ENCODE results near the gene BOK. TPM values are rescaled to one million over a fixed set of nuclear protein-coding genes. Genes with fewer than 3 reads are reported as not detected.
A peak's percentile ranks its signal among the peaks of the same experiment; 100 is the strongest.

BOK gene
- total and polyA plus RNA-seq, 9 of the 15 experiments (the other 6 are each of a cell fraction or from before 2014, with no cell fraction given): 0.03 to 3.3 (median 2.0) TPM; not detected in 1

DNA sequence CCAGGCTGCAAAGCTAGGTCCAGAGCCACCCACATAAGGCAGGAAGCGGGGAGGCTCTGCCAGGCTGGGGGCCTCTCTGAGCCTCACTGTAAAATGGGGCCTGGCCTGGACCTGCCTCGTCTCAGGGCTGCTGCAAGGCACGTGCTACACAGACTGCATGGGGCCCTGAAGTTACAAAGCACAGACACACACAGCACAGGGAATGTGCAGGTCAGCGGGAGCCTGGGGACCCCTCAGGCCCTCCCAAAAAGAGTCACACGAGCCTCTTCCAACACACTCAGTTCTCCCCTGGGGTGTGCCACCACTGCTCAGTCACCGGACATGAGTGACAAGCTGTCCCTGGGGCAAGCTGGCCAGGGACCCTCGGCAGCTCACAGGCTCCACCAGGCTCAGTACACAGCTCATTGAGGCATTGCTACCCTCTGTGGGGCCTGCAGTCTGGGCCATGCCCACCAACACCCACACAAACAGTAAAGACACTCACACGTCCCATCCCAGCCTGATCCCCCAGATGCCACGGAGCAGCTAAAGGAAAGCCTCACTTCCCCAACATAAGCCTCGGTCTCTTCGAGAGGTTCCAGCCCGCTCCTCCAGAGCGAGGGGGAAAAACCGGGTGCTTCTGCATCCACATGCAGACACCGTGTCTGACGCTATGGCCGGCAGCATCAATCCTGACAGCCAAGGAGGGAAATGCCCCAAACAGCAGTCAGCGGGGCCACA, 33.7 kb downstream of the BOK start:
- Histone ChIP-seq H3K4me3 (no peak overlapping the region), H3K27ac (ENCODE audit: extremely low read depth, low read depth, low read length) (no peak overlapping the region), H3K4me2 (ENCODE audit: insufficient read depth, low read length) (no peak overlapping the region), H3K4me1 (replicated peaks in 1 of 2; ENCODE audit: control insufficient read depth in 2 of 2, insufficient read depth in 2 of 2, low read length in 2 of 2) (no peaks in the 10 kb centered on the region), H4K20me1 (replicated peaks; ENCODE audit: control insufficient read depth, insufficient read depth, low read length) (no peaks in the 10 kb centered on the region), H3K9ac (ENCODE audit: insufficient read depth in 1 of 2, low read depth in 2 of 2, low read length in 2 of 2) (no peak overlapping the region), H3K9me1 (ENCODE audit: control insufficient read depth, insufficient read depth, low read length) (no peaks in the 10 kb centered on the region), H3K9me3 (replicated peaks; ENCODE audit: control insufficient read depth, insufficient read depth, low read depth, low read length) (peaks cover 2% of the 10 kb centered on the region), H2AFZ (ENCODE audit: low read depth, low read length) (no peak overlapping the region), H3K27me3 (ENCODE audit: control insufficient read depth in 2 of 2, insufficient read depth in 2 of 2, low read length in 2 of 2) (no peaks in the 10 kb centered on the region), H3K79me2 (ENCODE audit: control insufficient read depth, insufficient read depth, low read length) (no peaks in the 10 kb centered on the region), H3K36me3 (ENCODE audit: control insufficient read depth, insufficient read depth, low read length) (peaks cover 41% of the 10 kb centered on the region)
- intact Hi-C loops (cut with micrococcal nuclease) (no loop called here), in situ Hi-C loops (cut with MboI) (no loop called here)
- POLR2A ChIA-PET: interaction anchor here (0.5 to 1.6 kb wide), 2 partner anchors 18 to 50 kb away, joined by 3 to 4 read pairs; no protein-coding TSS in a partner anchor
- BruUV-seq (replicated peaks): no TSS peak
- WGBS (ENCODE audit: insufficient coverage, low coverage, missing lambda C conversion rate): 97% methylated on average over 14 of the region's 18 CpGs
- no peak for ATAC-seq
- FAIRE-seq: no peak
- CTCF ChIA-PET (ENCODE audit: low intra/inter-chr PET ratio): no interaction called here
- 0 out of 2 replicates have a peak, but pooled peaks have one; percentile 29 for TF ChIP-seq POLR2G (IDR thresholded peaks at IDR 0.05; ENCODE audit: low read depth, low read length)
- no peak for TF ChIP-seq MXD1 (CRISPR knock-in tag; IDR thresholded peaks at IDR 0.05; ENCODE audit: borderline replicate concordance, poor library complexity, severe bottlenecking)
- no peak for DNase-seq (ENCODE audit: extremely low read depth in 1 of 4, low spot score in 3 of 4)

DNA sequence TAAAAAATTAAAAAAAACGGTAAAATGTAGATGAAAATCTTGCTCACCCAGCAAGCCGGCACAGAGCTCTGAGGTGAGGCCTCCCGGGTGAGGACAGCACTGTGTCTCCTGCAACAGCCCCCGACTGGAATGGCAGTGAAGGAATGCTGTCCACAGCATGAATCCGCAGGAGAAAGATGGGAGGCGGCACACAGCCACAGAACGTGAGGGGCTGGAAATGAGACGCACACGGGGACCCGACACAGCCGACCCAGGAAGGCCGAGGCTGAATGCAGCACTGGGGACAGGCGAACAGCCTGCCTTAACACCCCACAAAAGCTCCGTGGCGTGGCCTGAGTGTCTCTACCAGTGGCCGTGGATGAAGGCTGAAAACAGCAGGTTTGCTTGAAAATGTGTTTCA, 34.7 kb downstream of the BOK start:
- Histone ChIP-seq H4K20me1 (replicated peaks; ENCODE audit: control insufficient read depth, insufficient read depth, low read length) (no peaks in the 10 kb centered on the region), H3K9me1 (ENCODE audit: control insufficient read depth, insufficient read depth, low read length) (no peaks in the 10 kb centered on the region), H3K9me3 (replicated peaks; ENCODE audit: control insufficient read depth, insufficient read depth, low read depth, low read length) (no peaks in the 10 kb centered on the region; the same call in 1 of the 2 replicates), H3K9ac (ENCODE audit: insufficient read depth in 1 of 2, low read depth in 2 of 2, low read length in 2 of 2) (no peak overlapping the region), H3K27me3 (ENCODE audit: control insufficient read depth in 2 of 2, insufficient read depth in 2 of 2, low read length in 2 of 2) (no peaks in the 10 kb centered on the region), H3K36me3 (ENCODE audit: control insufficient read depth, insufficient read depth, low read length) (peaks cover 45% of the 10 kb centered on the region; the same call in 2 of the 3 replicates), H3K4me3 (no peak overlapping the region), H3K4me2 (ENCODE audit: insufficient read depth, low read length) (no peak overlapping the region), H2AFZ (ENCODE audit: low read depth, low read length) (no peak overlapping the region), H3K4me1 (replicated peaks in 1 of 2; ENCODE audit: control insufficient read depth in 2 of 2, insufficient read depth in 2 of 2, low read length in 2 of 2) (no peaks in the 10 kb centered on the region), H3K27ac (ENCODE audit: extremely low read depth, low read depth, low read length) (no peak overlapping the region), H3K79me2 (ENCODE audit: control insufficient read depth, insufficient read depth, low read length) (no peaks in the 10 kb centered on the region)
- no TSS peak for BruUV-seq (replicated peaks)
- ChIA-PET POLR2A (no interaction called here), CTCF (ENCODE audit: low intra/inter-chr PET ratio) (no interaction called here)
- no peak for TF ChIP-seq DMBX1 (CRISPR knock-in tag; IDR thresholded peaks at IDR 0.05; ENCODE audit: borderline replicate concordance)
- no peak for TF ChIP-seq GABPB2 (CRISPR knock-in tag; conservative IDR thresholded peaks at IDR 0.05)
- TF ChIP-seq RBFOX2 (IDR thresholded peaks at IDR 0.05; ENCODE audit: low read depth, low read length): no peak
- TF ChIP-seq TRIM24 (IDR thresholded peaks at IDR 0.05): no peak
- TF ChIP-seq NELFE (IDR thresholded peaks at IDR 0.05; ENCODE audit: insufficient read depth, insufficient read length): no peak
- TF ChIP-seq ZNF41 (CRISPR knock-in tag; conservative IDR thresholded peaks at IDR 0.05): no peak
- TF ChIP-seq U2AF2 (optimal IDR thresholded peaks at IDR 0.05; ENCODE audit: low read depth, low read length): no peak
- no peak for TF ChIP-seq RHOXF2B (CRISPR knock-in tag; conservative IDR thresholded peaks at IDR 0.05)
- ATAC-seq (no peak), DNase-seq (ENCODE audit: extremely low read depth in 1 of 4, low spot score in 3 of 4) (no peak), FAIRE-seq (no peak)
- in situ Hi-C loops (cut with MboI): no loop called here
- intact Hi-C loops (cut with micrococcal nuclease): no loop called here
- 90% methylated on average over 11 of the region's 16 CpGs for WGBS (ENCODE audit: insufficient coverage, low coverage, missing lambda C conversion rate)

All from K562 (cell line).